ENCODE measurements around the gene CLPTM1L.

GRCh38 chr5:1383886-1384401, 39.0 kb upstream of the CLPTM1L start:
- TF ChIP-seq SUZ12 (IDR thresholded peaks at IDR 0.05; ENCODE audit: extremely low read depth, insufficient read depth, insufficient read length), result no peak
- no peak for TF ChIP-seq YY1 (IDR thresholded peaks at IDR 0.05; ENCODE audit: insufficient read depth, insufficient read length)
- TF ChIP-seq ZNF274 (IDR thresholded peaks at IDR 0.05; ENCODE audit: low read depth, low read length), result no peak

All from NT2/D1 (cell line).